Loucy (cell line): ENCODE data around the gene VEPH1.

Experiments
- CTCF ChIP-seq: fragments of 200-600 bp; sonication (generic); conservative IDR thresholded peaks from 2 replicates; pipeline ENCODE4 v1.5.1; 2014; ENCODE audit warnings: mild to moderate bottlenecking, antibody characterized with exemption, low read length
- EZH2phosphoT487 ChIP-seq: fragments of 200-600 bp; IDR thresholded peaks from 2 replicates; pipeline ENCODE4 v1.6.1; 2018; ENCODE audit warnings: antibody characterized with exemption, mild to moderate bottlenecking, moderate library complexity, borderline replicate concordance

DNA sequence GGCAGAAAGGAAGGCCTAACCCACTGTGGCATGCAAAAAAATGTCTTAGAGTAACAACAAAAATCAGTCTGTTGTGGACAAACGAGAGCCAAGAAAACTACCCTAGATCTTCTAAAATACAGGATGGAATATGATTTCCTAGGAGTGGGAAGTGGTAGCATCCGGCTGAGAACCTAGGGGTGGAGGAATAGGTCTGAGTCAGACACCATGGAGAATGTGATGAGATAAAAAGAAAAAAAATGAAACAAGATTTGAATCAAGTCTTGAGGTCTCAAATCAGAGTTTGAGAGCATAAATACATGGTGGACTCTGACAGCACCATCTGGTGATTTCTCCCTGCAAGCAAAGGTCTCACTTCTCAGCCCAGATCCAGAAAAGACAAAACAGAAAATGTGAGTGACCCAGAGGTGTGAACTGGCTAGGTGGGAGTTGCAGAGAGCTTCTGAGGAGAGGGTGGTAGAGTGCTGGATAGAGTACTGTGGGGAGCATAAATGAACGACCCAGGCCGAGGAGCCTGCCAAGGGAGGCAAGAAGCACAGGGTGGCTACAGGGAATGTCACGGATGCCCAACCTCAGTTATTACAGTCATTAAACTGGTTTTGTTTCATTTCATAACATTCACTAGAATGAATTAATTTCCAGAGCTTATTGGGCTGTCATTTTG is 27.6 kb upstream of the VEPH1 start:
- TF ChIP-seq CTCF (no peak), EZH2phosphoT487 (no peak)
